Activated B cell treated with CpG ODN at 0.5 μM for 24 hours (primary cell): ENCODE data around the gene ADGRG3. TPM values are rescaled to one million over a fixed set of nuclear protein-coding genes. Genes with fewer than 3 reads are reported as not detected.

Source experiments
- ATAC-seq: fragments of 200-7000 bp; cut with Tn5 transposase; one replicate; pipeline ENCODE4 v1.10.0; 2021; ENCODE audit warnings: low read depth, mild to moderate bottlenecking, moderate library complexity
- CTCF ChIA-PET: fragments of 350-600 bp; sonication (Branson Sonifier 250); formaldehyde crosslinking; loops from one replicate; lab custom pipeline; 2021; ENCODE audit warnings: antibody characterized with exemption; lab: Charles Lee
- POLR2A ChIA-PET: fragments of 350-600 bp; sonication (Branson Sonifier 250); formaldehyde crosslinking; loops from one replicate; lab custom pipeline; 2021; ENCODE audit warnings: antibody characterized with exemption; lab: Charles Lee
- DNase-seq: peaks from one replicate; pipeline ENCODE4 v3.0.0; 2022
- H3K27ac Mint-ChIP-seq: one replicate; pipeline ENCODE4 v1.8.0; 2020; ENCODE audit warnings: mixed read lengths
- H3K27me3 Mint-ChIP-seq: one replicate; pipeline ENCODE4 v1.8.0; 2021; ENCODE audit warnings: mixed read lengths
- H3K36me3 Mint-ChIP-seq: one replicate; pipeline ENCODE4 v1.8.0; 2021; ENCODE audit warnings: low read depth, mixed read lengths
- H3K4me1 Mint-ChIP-seq: one replicate; pipeline ENCODE4 v1.8.0; 2021; ENCODE audit warnings: mixed read lengths
- H3K4me3 Mint-ChIP-seq: one replicate; pipeline ENCODE4 v1.8.0; 2020; ENCODE audit warnings: mild to moderate bottlenecking, mixed read lengths
- H3K9me3 Mint-ChIP-seq: one replicate; pipeline ENCODE4 v1.8.0; 2020; ENCODE audit warnings: mixed read lengths
- CTCF ChIP-seq: fragments of 200-600 bp; IDR thresholded peaks from one replicate; pipeline ENCODE4 v1.8.0; 2022; ENCODE audit warnings: antibody characterized with exemption, mild to moderate bottlenecking
- intact Hi-C: fragments of 100-400 bp; cut with micrococcal nuclease; formaldehyde crosslinking; loops from one replicate; pipeline ENCODE4 v1.15.1; 2024
- total RNA-seq: library from RNA; stranded (reverse); gene quantifications from 2 replicates; pipeline ENCODE4 v1.2.3, GENCODE V29; 2022

The ADGRG3 gene
- total RNA-seq, 1 donor from 2014 or later: not detected

DNA sequence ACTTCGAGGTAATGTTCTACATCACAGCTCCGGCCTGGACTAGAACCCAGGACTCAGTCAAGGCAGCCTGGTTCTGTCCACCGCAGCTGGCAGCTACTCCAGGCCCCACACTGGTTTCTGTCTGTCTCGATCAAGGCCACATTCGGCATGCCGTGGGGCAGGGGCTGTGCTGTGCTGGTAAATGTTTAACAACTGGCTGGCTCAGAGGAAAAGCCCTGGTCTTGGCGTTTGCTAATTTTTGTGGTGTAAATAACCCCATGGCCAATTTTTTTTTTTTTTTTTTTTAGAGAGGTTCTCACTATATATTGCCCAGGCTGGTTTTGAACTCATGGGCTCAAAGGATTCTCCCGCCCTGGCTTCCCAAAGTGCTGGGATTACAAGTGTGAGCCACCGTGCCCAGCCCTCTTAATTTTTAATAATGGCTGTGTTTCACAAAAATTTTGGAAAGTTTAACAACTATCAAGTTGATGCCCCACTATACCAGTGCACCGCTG, 26.2 kb downstream of the ADGRG3 start:
- DNase-seq (no peak), ATAC-seq (no peak)
- H3K36me3 Mint-ChIP-seq: no peaks in the 10 kb centered on the region
- peaks cover 29% of the 10 kb centered on the region for H3K4me1 Mint-ChIP-seq
- no peaks in the 10 kb centered on the region for H3K9me3 Mint-ChIP-seq
- peak overlapping the region; percentile 83 for H3K4me3 Mint-ChIP-seq
- ChIA-PET POLR2A (interaction anchor here (0.6 kb wide), 1 partner anchor 504 kb away, joined by 8 read pairs; no protein-coding TSS in a partner anchor), CTCF (no interaction called here)
- H3K27me3 Mint-ChIP-seq: no peaks in the 10 kb centered on the region
- no peak overlapping the region for H3K27ac Mint-ChIP-seq
- TF ChIP-seq CTCF: no peak
- intact Hi-C loops: loop anchor here (1.0 kb wide), 1 partner anchor 41 kb away; the partner anchor contains the start of gene KATNB1

- Mint-ChIP-seq H3K27me3 (no peaks in the 10 kb centered on the region), H3K27ac (peak within 1 kb of the TSS; percentile 57), H3K9me3 (no peaks in the 10 kb centered on the region), H3K4me3 (peak within 1 kb of the TSS; percentile 83), H3K36me3 (no peaks in the 10 kb centered on the region), H3K4me1 (peaks cover 22% of the 10 kb centered on the region)
- POLR2A ChIA-PET: interaction anchor here (0.6 kb wide), 1 partner anchor 504 kb away, joined by 8 read pairs; no protein-coding TSS in a partner anchor
- DNase-seq: peak; percentile 25
- intact Hi-C loops: loop anchor here (1.0 kb wide), 1 partner anchor 40 kb away; the partner anchor contains the start of gene KATNB1
- CTCF ChIA-PET: no interaction called here
- TF ChIP-seq CTCF: no peak
- peak; percentile 66 for ATAC-seq
These were observed 26.9 kb downstream of the ADGRG3 start, which contains the start of gene DRC7 for GRCh38 chr16:57694725-57695679. Gene DRC7 (plus strand): TSS chr16:57694806. CDS start chr16:57697950, 3,144 bp downstream.

- DNase-seq (no peak), ATAC-seq (no peak)
- POLR2A ChIA-PET: no interaction called here
- peaks cover 15% of the 10 kb centered on the region for H3K4me1 Mint-ChIP-seq
- no peak overlapping the region for H3K4me3 Mint-ChIP-seq
- H3K9me3 Mint-ChIP-seq: no peaks in the 10 kb centered on the region
- CTCF ChIA-PET: no interaction called here
- intact Hi-C loops: no loop called here
- no peaks in the 10 kb centered on the region for H3K36me3 Mint-ChIP-seq
- no peak for TF ChIP-seq CTCF
- H3K27ac Mint-ChIP-seq: no peak overlapping the region
- no peaks in the 10 kb centered on the region for H3K27me3 Mint-ChIP-seq
These were observed 27.6 kb downstream of the ADGRG3 start for GRCh38 chr16:57695680-57696069.

DNA sequence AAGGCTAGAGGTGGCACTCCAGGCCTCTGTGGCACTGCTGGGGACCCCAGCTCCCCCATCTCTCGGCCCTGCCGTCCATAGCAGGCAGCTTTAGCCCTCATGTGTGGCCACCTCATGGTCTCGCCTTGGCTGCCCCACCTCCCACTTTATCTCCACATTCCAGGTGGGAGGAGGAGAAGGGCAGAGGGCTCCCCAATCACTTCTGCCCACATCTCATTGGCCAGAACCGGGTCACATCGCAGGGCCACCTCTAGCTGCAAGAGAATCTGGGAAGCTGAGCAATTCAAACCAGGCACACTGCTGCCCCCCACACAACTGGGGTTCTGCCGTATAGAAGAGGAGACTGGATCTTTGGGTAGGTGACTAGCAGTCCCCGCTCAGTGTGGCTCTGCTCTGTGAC, 28.1 kb downstream of the ADGRG3 start:
- POLR2A ChIA-PET: no interaction called here
- no peak for ATAC-seq
- no peak overlapping the region for H3K4me3 Mint-ChIP-seq
- CTCF ChIA-PET: no interaction called here
- H3K36me3 Mint-ChIP-seq: no peaks in the 10 kb centered on the region
- DNase-seq: no peak
- intact Hi-C loops: no loop called here
- TF ChIP-seq CTCF: no peak
- H3K27me3 Mint-ChIP-seq: no peaks in the 10 kb centered on the region
- H3K9me3 Mint-ChIP-seq: no peaks in the 10 kb centered on the region
- no peak overlapping the region for H3K27ac Mint-ChIP-seq
- peaks cover 12% of the 10 kb centered on the region for H3K4me1 Mint-ChIP-seq
